NB4 (cell line): ENCODE results near the gene CCT7.

ENCODE experiments used
- CTCF ChIP-seq: IDR thresholded peaks from one replicate; pipeline ENCODE4 v1.5.1; 2012; ENCODE audit warnings: low read depth, low read length
- MYC ChIP-seq: IDR thresholded peaks from 2 replicates; pipeline ENCODE4 v1.6.1; 2011; ENCODE audit warnings: low read depth, low read length
- POLR2A ChIP-seq: IDR thresholded peaks from 2 replicates; pipeline ENCODE4 v1.6.1; 2011; ENCODE audit warnings: mild to moderate bottlenecking; ENCODE audit not compliant: insufficient read length; ENCODE audit errors: extremely low read depth
- TF ChIP-seq, protein P1 (sequence below): IDR thresholded peaks from 2 replicates; pipeline ENCODE4 v1.6.1; 2011; ENCODE audit warnings: low read depth, low read length

GRCh38 chr2:73210696-73211095, 23.4 kb upstream of the CCT7 start:
- TF ChIP-seq POLR2A (no peak), CTCF (no peak), MYC (no peak)
- TF ChIP-seq, protein P1, sequence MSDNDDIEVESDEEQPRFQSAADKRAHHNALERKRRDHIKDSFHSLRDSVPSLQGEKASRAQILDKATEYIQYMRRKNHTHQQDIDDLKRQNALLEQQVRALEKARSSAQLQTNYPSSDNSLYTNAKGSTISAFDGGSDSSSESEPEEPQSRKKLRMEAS = no peak
